ENCODE results near the gene ATP23. TPM values are rescaled to one million over a fixed set of nuclear protein-coding genes. Genes with fewer than 3 reads are reported as not detected.

The ATP23 gene
- total RNA-seq, 2 donors from 2014 or later: 4.3 to 6.4 TPM

DNA sequence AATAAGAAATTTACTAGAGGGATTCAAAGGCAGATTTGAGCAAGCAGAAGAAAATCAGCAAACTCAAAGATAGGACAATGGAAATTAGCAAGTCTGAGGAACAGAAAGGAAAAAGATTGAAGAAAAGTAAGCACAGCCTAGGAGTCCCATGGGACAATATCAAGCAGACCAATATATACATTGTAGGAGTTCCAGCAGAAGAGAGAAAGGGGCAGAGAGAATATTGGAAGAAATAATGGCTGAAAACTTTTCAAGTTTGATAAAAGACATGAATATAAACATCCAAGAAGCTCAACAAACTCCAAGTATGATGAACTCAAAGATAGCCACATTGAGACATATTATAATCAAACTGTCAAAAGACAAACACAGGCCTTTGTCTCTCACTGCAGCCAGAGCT lies 25.2 kb downstream of the ATP23 start:
- Mint-ChIP-seq H3K4me1 (no peaks in the 10 kb centered on the region), H3K27me3 (no peaks in the 10 kb centered on the region), H3K36me3 (ENCODE audit: low read depth) (no peaks in the 10 kb centered on the region), H3K4me3 (no peak overlapping the region), H3K27ac (no peak overlapping the region)
- ATAC-seq (no peak), DNase-seq (no peak)
- no peaks in the 10 kb centered on the region for H3K9me3 ChIP-seq (ENCODE audit: control insufficient read depth, low read length, poor library complexity, severe bottlenecking)

- ATAC-seq: no peak
- DNase-seq: no peak
- H3K27me3 Mint-ChIP-seq: peaks cover 15% of the 10 kb centered on the region
- no peak overlapping the region for H3K27ac Mint-ChIP-seq
- H3K4me3 Mint-ChIP-seq: no peak overlapping the region
- no peaks in the 10 kb centered on the region for H3K36me3 Mint-ChIP-seq (ENCODE audit: low read depth)
- H3K4me1 Mint-ChIP-seq: peaks cover 2% of the 10 kb centered on the region
- H3K9me3 ChIP-seq (ENCODE audit: control insufficient read depth, low read length, poor library complexity, severe bottlenecking): no peaks in the 10 kb centered on the region
Measured at GRCh38 chr12:57983146-57983857, 41.9 kb downstream of the ATP23 start.

GRCh38 chr12:57983858-57984505 lies 42.6 kb downstream of the ATP23 start:
- Mint-ChIP-seq H3K27ac (no peak overlapping the region), H3K4me3 (no peak overlapping the region), H3K36me3 (ENCODE audit: low read depth) (no peaks in the 10 kb centered on the region), H3K4me1 (peaks cover 2% of the 10 kb centered on the region), H3K27me3 (peaks cover 15% of the 10 kb centered on the region)
- DNase-seq: no peak
- H3K9me3 ChIP-seq (ENCODE audit: control insufficient read depth, low read length, poor library complexity, severe bottlenecking): no peaks in the 10 kb centered on the region
- no peak for ATAC-seq

DNA sequence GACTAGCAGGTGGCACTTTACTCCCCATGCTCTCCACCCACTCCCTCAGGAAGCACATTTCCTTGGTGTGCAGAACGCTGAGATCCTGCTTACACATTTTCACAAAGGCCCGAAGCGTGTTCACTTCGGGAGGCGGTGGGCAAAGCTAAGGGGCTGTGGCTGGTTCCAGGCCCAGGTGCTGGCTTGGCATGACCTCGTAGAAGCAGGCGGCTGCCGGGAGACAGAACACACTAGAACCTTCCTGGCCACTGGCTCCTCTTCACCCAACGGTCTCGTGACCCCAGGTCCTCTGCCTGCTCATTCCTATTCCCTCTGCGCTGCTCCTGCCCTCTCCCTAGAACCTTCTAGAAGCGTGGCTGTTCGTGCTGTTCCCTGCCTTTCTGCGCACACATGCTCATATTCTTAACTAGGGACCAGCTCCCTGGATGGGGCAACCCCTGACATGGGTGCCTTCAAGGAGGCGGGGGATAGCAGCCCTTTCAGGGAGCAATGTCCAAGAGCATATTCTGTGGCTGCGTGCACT lies 43.3 kb downstream of the ATP23 start:
- H3K27me3 Mint-ChIP-seq: peaks cover 15% of the 10 kb centered on the region
- H3K27ac Mint-ChIP-seq: no peak overlapping the region
- H3K9me3 ChIP-seq (ENCODE audit: control insufficient read depth, low read length, poor library complexity, severe bottlenecking): no peaks in the 10 kb centered on the region
- ATAC-seq: no peak
- no peaks in the 10 kb centered on the region for H3K36me3 Mint-ChIP-seq (ENCODE audit: low read depth)
- peaks cover 2% of the 10 kb centered on the region for H3K4me1 Mint-ChIP-seq
- no peak overlapping the region for H3K4me3 Mint-ChIP-seq
- DNase-seq: no peak

- Mint-ChIP-seq H3K36me3 (ENCODE audit: low read depth) (no peaks in the 10 kb centered on the region), H3K27me3 (peaks cover 15% of the 10 kb centered on the region), H3K4me1 (peaks cover 2% of the 10 kb centered on the region), H3K27ac (no peak overlapping the region), H3K4me3 (no peak overlapping the region)
- DNase-seq (no peak), ATAC-seq (no peak)
- H3K9me3 ChIP-seq (ENCODE audit: control insufficient read depth, low read length, poor library complexity, severe bottlenecking): no peaks in the 10 kb centered on the region
Measured at GRCh38 chr12:57985685-57986084, 44.3 kb downstream of the ATP23 start.

DNA sequence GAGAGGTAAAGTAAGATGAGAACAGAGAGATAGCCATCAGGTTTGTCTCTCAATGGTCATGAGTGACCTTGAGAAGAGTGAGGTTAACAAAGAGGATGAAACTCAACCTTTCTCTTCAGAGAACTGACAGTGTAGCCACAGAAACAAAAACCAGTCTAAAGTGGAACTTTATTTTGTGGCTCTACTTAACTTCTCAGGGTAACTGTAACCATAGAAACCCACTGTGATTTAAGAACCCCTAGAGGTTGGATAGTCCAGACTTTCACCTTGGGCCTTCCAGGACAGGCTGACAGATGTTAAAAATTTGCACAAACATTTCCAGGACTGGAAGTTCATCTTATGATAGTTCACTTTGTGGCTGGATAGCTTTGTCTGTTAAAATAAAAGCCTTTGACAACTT lies 48.5 kb downstream of the ATP23 start:
- H3K27ac Mint-ChIP-seq: no peak overlapping the region
- DNase-seq (no peak), ATAC-seq (no peak)
- no peaks in the 10 kb centered on the region for H3K36me3 Mint-ChIP-seq (ENCODE audit: low read depth)
- peaks cover 2% of the 10 kb centered on the region for H3K4me1 Mint-ChIP-seq
- peaks cover 4% of the 10 kb centered on the region for H3K27me3 Mint-ChIP-seq
- H3K4me3 Mint-ChIP-seq: no peak overlapping the region
- H3K9me3 ChIP-seq (ENCODE audit: control insufficient read depth, low read length, poor library complexity, severe bottlenecking): no peaks in the 10 kb centered on the region

GRCh38 chr12:57990241-57990883 lies 49.0 kb downstream of the ATP23 start:
- no peaks in the 10 kb centered on the region for H3K36me3 Mint-ChIP-seq (ENCODE audit: low read depth)
- peaks cover 4% of the 10 kb centered on the region for H3K27me3 Mint-ChIP-seq
- no peaks in the 10 kb centered on the region for H3K4me1 Mint-ChIP-seq
- ATAC-seq (no peak), DNase-seq (no peak)
- H3K27ac Mint-ChIP-seq: no peak overlapping the region
- no peak overlapping the region for H3K4me3 Mint-ChIP-seq
- H3K9me3 ChIP-seq (ENCODE audit: control insufficient read depth, low read length, poor library complexity, severe bottlenecking): no peaks in the 10 kb centered on the region

- Mint-ChIP-seq H3K4me3 (no peak overlapping the region), H3K4me1 (no peaks in the 10 kb centered on the region), H3K27me3 (peaks cover 4% of the 10 kb centered on the region), H3K36me3 (ENCODE audit: low read depth) (no peaks in the 10 kb centered on the region), H3K27ac (no peak overlapping the region)
- no peaks in the 10 kb centered on the region for H3K9me3 ChIP-seq (ENCODE audit: control insufficient read depth, low read length, poor library complexity, severe bottlenecking)
- ATAC-seq (no peak), DNase-seq (no peak)
Measured at GRCh38 chr12:57992001-57992400, 50.6 kb downstream of the ATP23 start.

- Mint-ChIP-seq H3K4me3 (no peak overlapping the region), H3K36me3 (ENCODE audit: low read depth) (no peaks in the 10 kb centered on the region), H3K4me1 (no peaks in the 10 kb centered on the region), H3K27me3 (no peaks in the 10 kb centered on the region), H3K27ac (no peak overlapping the region)
- H3K9me3 ChIP-seq (ENCODE audit: control insufficient read depth, low read length, poor library complexity, severe bottlenecking): no peaks in the 10 kb centered on the region
- ATAC-seq (no peak), DNase-seq (no peak)
Measured at GRCh38 chr12:57993030-57993429, 51.7 kb downstream of the ATP23 start.

- no peaks in the 10 kb centered on the region for H3K9me3 ChIP-seq (ENCODE audit: control insufficient read depth, low read length, poor library complexity, severe bottlenecking)
- ATAC-seq (no peak), DNase-seq (no peak)
- H3K27me3 Mint-ChIP-seq: no peaks in the 10 kb centered on the region
- no peak overlapping the region for H3K4me3 Mint-ChIP-seq
- no peak overlapping the region for H3K27ac Mint-ChIP-seq
- H3K4me1 Mint-ChIP-seq: no peaks in the 10 kb centered on the region
- no peaks in the 10 kb centered on the region for H3K36me3 Mint-ChIP-seq (ENCODE audit: low read depth)
Measured at GRCh38 chr12:57993834-57994233, 52.5 kb downstream of the ATP23 start.

GRCh38 chr12:57996520-57996919 lies 55.2 kb downstream of the ATP23 start:
- Mint-ChIP-seq H3K27me3 (no peaks in the 10 kb centered on the region), H3K27ac (no peak overlapping the region), H3K36me3 (ENCODE audit: low read depth) (no peaks in the 10 kb centered on the region), H3K4me1 (no peaks in the 10 kb centered on the region), H3K4me3 (no peak overlapping the region)
- ATAC-seq (no peak), DNase-seq (no peak)
- H3K9me3 ChIP-seq (ENCODE audit: control insufficient read depth, low read length, poor library complexity, severe bottlenecking): peaks cover 4% of the 10 kb centered on the region

- Mint-ChIP-seq H3K4me3 (no peak overlapping the region), H3K27me3 (no peaks in the 10 kb centered on the region), H3K27ac (no peak overlapping the region), H3K4me1 (no peaks in the 10 kb centered on the region), H3K36me3 (ENCODE audit: low read depth) (no peaks in the 10 kb centered on the region)
- peaks cover 4% of the 10 kb centered on the region for H3K9me3 ChIP-seq (ENCODE audit: control insufficient read depth, low read length, poor library complexity, severe bottlenecking)
- DNase-seq (no peak), ATAC-seq (no peak)
Measured at GRCh38 chr12:57998251-57998650, 56.9 kb downstream of the ATP23 start.

DNA sequence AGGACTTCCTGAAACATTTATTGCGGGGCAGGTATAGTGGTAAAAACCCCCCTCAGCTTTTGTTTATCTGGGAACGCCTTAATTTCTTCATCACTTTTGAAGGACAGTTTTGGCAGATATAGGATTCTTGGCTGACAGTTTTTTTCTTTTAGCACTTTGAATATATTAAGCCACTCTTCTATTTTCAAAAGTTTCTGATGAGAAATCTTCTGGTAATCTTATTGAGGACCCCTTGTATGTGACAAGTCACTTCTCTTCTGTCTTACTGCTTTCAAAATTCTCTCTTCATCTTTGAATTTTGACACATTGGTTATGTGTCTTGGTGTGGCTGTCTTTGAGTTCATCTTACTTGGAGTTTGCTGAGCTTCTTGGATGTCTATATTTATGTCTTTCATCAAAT lies 59.1 kb downstream of the ATP23 start:
- Mint-ChIP-seq H3K4me1 (no peaks in the 10 kb centered on the region), H3K4me3 (no peak overlapping the region), H3K27me3 (peaks cover 4% of the 10 kb centered on the region), H3K27ac (no peak overlapping the region), H3K36me3 (ENCODE audit: low read depth) (peaks cover 2% of the 10 kb centered on the region)
- no peak for ATAC-seq
- DNase-seq: no peak
- peaks cover 4% of the 10 kb centered on the region for H3K9me3 ChIP-seq (ENCODE audit: control insufficient read depth, low read length, poor library complexity, severe bottlenecking)
